OCI-LY7 (cell line): Measurements from ENCODE around the gene ITM2C. TPM values are rescaled to one million over a fixed set of nuclear protein-coding genes. Genes with fewer than 3 reads are reported as not detected.

Source experiments
- BruUV-seq: library from RNA; stranded (reverse); fragments of 400-500 nt; replicated peaks from 2 replicates; lab custom pipeline; 2021; lab: Mats Ljungman, UMichigan
- CTCF ChIA-PET: fragments of 300-600 bp; sonication (Branson Sonifier 250); formaldehyde crosslinking; loops from one replicate; lab custom pipeline; 2022; ENCODE audit warnings: antibody characterized with exemption; ENCODE audit not compliant: unreplicated experiment; lab: Charles Lee
- POLR2A ChIA-PET: fragments of 300-600 bp; sonication (Branson Sonifier 250); formaldehyde crosslinking; loops from one replicate; lab custom pipeline; 2022; ENCODE audit warnings: antibody characterized with exemption; lab: Charles Lee
- DNase-seq: peaks from one replicate; pipeline ENCODE4 v3.0.0-alpha.2; 2015; ENCODE audit warnings: low spot score
- H2AFZ ChIP-seq: fragments of 200-600 bp; sonication (generic), shearing (Covaris generic); 2 replicates; pipeline ENCODE4 v1.6.1; 2014; ENCODE audit warnings: mild to moderate bottlenecking, antibody characterized with exemption, low read length, moderate library complexity
- H3K27ac ChIP-seq: fragments of 200-600 bp; sonication (generic); 2 replicates; pipeline ENCODE4 v1.5.1; 2014; ENCODE audit warnings: mixed run types, low read depth, mild to moderate bottlenecking, moderate library complexity, low read length, inconsistent platforms; ENCODE audit not compliant: poor library complexity, severe bottlenecking
- H3K36me3 ChIP-seq: fragments of 200-600 bp; sonication (generic); 2 replicates; pipeline ENCODE4 v1.6.1; 2014; ENCODE audit warnings: mild to moderate bottlenecking, antibody characterized with exemption, low read length, moderate library complexity, mixed read lengths; ENCODE audit not compliant: insufficient read depth
- H3K4me1 ChIP-seq: fragments of 200-600 bp; sonication (generic); 2 replicates; pipeline ENCODE4 v1.5.1; 2014; ENCODE audit warnings: mild to moderate bottlenecking, low read length; ENCODE audit not compliant: insufficient read depth, poor library complexity, severe bottlenecking
- H3K4me2 ChIP-seq: fragments of 200-600 bp; sonication (generic); 2 replicates; pipeline ENCODE4 v1.6.1; 2014; ENCODE audit warnings: mild to moderate bottlenecking, low read length
- H3K4me3 ChIP-seq: fragments of 200-600 bp; sonication (generic); 2 replicates; pipeline ENCODE4 v1.5.1; 2014; ENCODE audit warnings: mild to moderate bottlenecking, low read depth, low read length; ENCODE audit not compliant: poor library complexity, severe bottlenecking
- H3K79me2 ChIP-seq: fragments of 200-600 bp; sonication (generic); 2 replicates; pipeline ENCODE4 v1.6.1; 2016; ENCODE audit warnings: low read depth, mild to moderate bottlenecking, low read length, moderate library complexity, mixed read lengths; ENCODE audit not compliant: insufficient read depth
- H3K9me2 ChIP-seq: fragments of 200-600 bp; sonication (generic); 2 replicates; pipeline ENCODE4 v1.6.1; 2016; ENCODE audit warnings: mild to moderate bottlenecking, low read length, mixed read lengths; ENCODE audit not compliant: insufficient read depth
- H3K9me3 ChIP-seq: fragments of 200-600 bp; sonication (generic); 2 replicates; pipeline ENCODE4 v1.6.1; 2014; ENCODE audit warnings: mild to moderate bottlenecking, mixed run types, low read length, mixed read lengths
- H4K20me1 ChIP-seq: fragments of 200-600 bp; sonication (generic); 2 replicates; pipeline ENCODE4 v1.6.1; 2014; ENCODE audit warnings: mild to moderate bottlenecking, antibody characterized with exemption, low read length, moderate library complexity, mixed read lengths; ENCODE audit not compliant: insufficient read depth
- CTCF ChIP-seq: fragments of 200-600 bp; sonication (generic); conservative IDR thresholded peaks from 2 replicates; pipeline ENCODE4 v1.5.1; 2014; ENCODE audit warnings: mild to moderate bottlenecking, antibody characterized with exemption, low read length, moderate library complexity, mixed read lengths
- EZH2phosphoT487 ChIP-seq: fragments of 200-600 bp; sonication (generic); IDR thresholded peaks from 2 replicates; pipeline ENCODE4 v1.6.1; 2018; ENCODE audit warnings: low read depth, borderline replicate concordance, mild to moderate bottlenecking, mixed run types, antibody characterized with exemption, low read length, moderate library complexity, mixed read lengths
- intact Hi-C: fragments of 100-400 bp; cut with micrococcal nuclease; formaldehyde crosslinking; loops from one replicate; pipeline ENCODE4 v1.10.0; 2022; ENCODE audit not compliant: unreplicated experiment
- total RNA-seq, 2 experiments: library from RNA; depleted of rRNA in 1 of 2; stranded (reverse); fragments of >200 nt in 1 of 2; shearing (Covaris generic) in 1 of 2; gene quantifications; 2 replicates each; pipeline ENCODE4 v1.2.3, GENCODE V29; 2014 to 2022

Gene ITM2C
- total RNA-seq, 2 experiments from 2014 or later = not detected

DNA sequence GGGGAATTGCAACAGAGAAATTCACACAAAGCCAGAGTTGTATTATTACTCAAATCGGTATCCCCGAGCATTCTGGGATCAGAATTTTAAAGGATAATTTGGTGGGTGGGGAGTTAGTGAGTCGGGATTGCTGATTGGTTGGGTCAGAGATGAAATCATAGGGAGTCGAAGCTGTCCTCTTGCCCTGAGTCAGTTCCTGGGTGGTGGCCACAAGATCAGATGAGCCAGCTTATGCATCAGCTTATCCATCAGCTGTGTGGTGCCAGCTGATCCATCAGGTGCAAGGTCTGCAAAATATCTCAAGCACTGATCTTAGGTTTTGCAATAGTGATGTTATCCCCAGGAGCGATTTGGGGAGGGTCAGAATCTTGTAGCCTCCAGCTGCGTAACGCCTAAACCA is 34.3 kb upstream of the ITM2C start:
- DNase-seq = no peak
- no peak overlapping the region for H3K27ac ChIP-seq
- CTCF ChIA-PET = no interaction called here
- no peak overlapping the region for H2AFZ ChIP-seq
- H3K9me3 ChIP-seq = no peaks in the 10 kb centered on the region
- H3K36me3 ChIP-seq = no peaks in the 10 kb centered on the region
- H3K4me3 ChIP-seq = no peak overlapping the region
- H3K4me2 ChIP-seq = no peak overlapping the region
- TF ChIP-seq CTCF = no peak
- no peak for TF ChIP-seq EZH2phosphoT487
- no peaks in the 10 kb centered on the region for H3K9me2 ChIP-seq
- POLR2A ChIA-PET = interaction anchor here (1.4 kb wide), 1 partner anchor 10 kb away, joined by 4 read pairs; no protein-coding TSS in a partner anchor
- H3K4me1 ChIP-seq = no peaks in the 10 kb centered on the region
- BruUV-seq = no TSS peak
- no peaks in the 10 kb centered on the region for H4K20me1 ChIP-seq
- intact Hi-C loops = no loop called here
- H3K79me2 ChIP-seq = no peaks in the 10 kb centered on the region

- Histone ChIP-seq H4K20me1 (no peaks in the 10 kb centered on the region), H3K27ac (no peak overlapping the region), H3K4me2 (no peak overlapping the region), H3K4me1 (no peaks in the 10 kb centered on the region), H3K36me3 (no peaks in the 10 kb centered on the region), H3K9me2 (no peaks in the 10 kb centered on the region), H2AFZ (no peak overlapping the region), H3K9me3 (no peaks in the 10 kb centered on the region), H3K79me2 (no peaks in the 10 kb centered on the region), H3K4me3 (no peak overlapping the region)
- intact Hi-C loops = no loop called here
- ChIA-PET POLR2A (interaction anchor here (0.6 to 1.0 kb wide), 3 partner anchors 9 to 179 kb away, joined by 4 read pairs; no protein-coding TSS in a partner anchor), CTCF (no interaction called here)
- no TSS peak for BruUV-seq
- TF ChIP-seq CTCF = no peak
- TF ChIP-seq EZH2phosphoT487 = no peak
- DNase-seq = no peak
Observed at GRCh38 chr2:230840301-230840700, 24.4 kb upstream of the ITM2C start.

DNA sequence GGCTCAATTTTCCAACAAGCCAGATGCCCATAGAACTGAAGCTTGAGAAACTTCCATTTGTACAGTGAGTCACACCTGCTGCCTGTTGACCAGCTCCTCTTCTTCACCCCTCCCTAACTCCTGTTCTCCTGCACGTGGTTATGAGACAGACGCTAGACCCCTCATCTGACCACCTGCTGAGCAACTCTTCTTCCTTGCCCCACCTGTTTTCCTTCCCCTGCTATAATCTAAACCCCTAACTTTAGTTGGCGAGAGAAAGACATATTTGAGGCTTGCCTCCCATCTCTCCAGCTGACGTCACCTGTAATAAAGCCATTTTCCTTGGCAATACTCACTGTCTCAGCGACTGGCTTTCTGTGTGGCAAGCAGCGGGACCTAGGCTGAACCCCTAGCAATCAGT is 22.3 kb upstream of the ITM2C start:
- no peak overlapping the region for H3K4me3 ChIP-seq
- ChIA-PET CTCF (no interaction called here), POLR2A (no interaction called here)
- H3K9me3 ChIP-seq = no peaks in the 10 kb centered on the region
- H3K79me2 ChIP-seq = no peaks in the 10 kb centered on the region
- no peaks in the 10 kb centered on the region for H3K36me3 ChIP-seq
- no peaks in the 10 kb centered on the region for H4K20me1 ChIP-seq
- no TSS peak for BruUV-seq
- no peak overlapping the region for H2AFZ ChIP-seq
- no peak overlapping the region for H3K4me2 ChIP-seq
- no peak overlapping the region for H3K27ac ChIP-seq
- TF ChIP-seq CTCF (no peak), EZH2phosphoT487 (no peak)
- no peaks in the 10 kb centered on the region for H3K9me2 ChIP-seq
- H3K4me1 ChIP-seq = no peaks in the 10 kb centered on the region
- DNase-seq = no peak
- intact Hi-C loops = no loop called here
